HS-5 (cell line): ENCODE results near the gene CYREN.
"Not testable (repeated sequence)": the region's sequence is repeated elsewhere in the genome, so short reads cannot be mapped to it uniquely, and the experiment has no call there.

Source experiments
- DNase-seq: peaks from one replicate; pipeline ENCODE4 v3.0.0-alpha.2; 2012; ENCODE audit warnings: low read depth

The CYREN gene

DNA sequence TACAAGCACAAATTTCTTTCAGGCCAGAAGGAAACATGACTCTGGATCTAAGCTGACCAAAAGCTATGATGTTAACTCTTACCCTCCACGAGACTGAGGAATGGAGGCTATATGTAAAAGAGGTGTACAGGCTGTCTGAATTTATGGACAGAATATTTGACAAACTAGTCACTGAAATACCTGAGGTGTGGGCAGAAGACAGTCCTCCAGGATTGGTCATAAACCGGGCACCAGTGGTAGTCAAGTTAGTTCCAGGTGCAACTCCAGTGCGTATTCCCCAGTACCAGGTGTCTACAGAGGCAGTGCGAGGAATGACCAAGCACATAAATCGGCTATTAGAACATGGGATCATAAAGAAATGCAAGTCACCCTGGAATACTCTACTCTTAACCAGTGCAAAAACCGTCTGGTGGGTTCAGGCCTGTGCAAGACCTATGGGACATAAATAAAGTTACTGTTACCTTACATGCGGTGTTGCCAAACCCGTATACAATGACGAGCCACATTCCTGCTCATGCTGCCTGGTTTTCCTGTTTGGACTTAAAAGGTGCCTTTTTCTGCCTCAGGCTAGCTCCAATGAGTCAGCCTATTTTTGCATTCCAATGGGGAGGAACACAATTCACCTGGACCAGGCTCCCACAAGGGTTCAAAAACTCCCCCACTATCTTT lies 6.7 kb upstream of the CYREN start:
- DNase-seq: no peak

DNA sequence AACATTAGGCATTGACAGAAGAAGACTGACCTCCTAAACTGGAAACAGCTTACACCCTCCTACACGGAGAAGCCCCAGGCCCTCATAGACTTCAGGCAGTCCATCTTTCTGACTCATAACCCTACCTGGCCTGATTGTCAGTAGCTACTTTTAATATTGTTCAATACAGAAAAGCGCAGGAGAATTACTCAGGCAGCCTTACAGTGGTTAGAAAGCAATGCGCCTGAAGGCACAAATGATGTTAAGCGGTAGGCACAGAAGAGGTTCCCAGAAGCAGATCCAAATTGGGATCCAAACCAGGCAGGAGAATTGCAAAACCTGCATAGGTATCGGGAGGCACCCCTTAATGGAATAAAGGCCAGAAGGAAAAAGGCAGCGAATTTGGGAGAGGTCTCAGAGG lies 5.4 kb upstream of the CYREN start:
- DNase-seq: no peak

DNA sequence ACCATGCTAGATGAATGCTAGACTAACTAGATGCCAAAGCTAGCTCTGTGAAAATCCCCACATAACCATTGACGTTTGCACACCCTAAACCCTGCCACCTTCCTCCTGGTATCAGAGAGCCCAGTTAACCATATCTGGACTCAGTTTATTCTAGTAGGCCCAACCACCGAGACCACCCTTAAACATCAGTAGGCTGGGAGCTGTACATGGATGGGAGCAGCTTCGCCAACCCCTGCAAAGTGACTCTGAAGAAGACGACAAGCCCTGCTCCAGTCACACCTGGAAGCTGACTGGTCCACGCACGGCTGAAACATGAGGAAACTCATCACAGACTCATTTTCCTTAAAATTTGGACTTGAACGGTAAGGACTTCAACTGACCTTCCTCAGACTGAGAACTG lies 4.4 kb upstream of the CYREN start:
- no peak for DNase-seq

DNA sequence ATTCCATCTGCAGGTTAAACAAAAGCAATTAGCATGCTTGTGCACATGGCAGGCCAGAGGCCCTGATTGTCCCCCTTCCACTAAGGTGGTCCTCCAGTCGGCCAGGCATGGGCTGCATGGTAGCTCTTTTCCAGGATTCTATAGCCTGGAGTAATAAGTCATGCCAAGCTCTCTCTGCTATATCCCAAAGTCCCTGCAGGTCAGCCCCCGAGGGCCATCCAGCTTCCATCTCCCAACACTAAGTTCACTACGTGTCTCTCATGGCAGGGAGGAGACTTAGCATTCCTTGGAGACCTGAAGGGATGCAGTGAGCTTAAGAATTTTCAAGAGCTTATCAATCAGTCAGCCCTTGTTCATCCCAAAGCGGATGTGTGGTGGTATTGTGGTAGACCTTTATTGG lies 3.4 kb upstream of the CYREN start:
- not testable (repeated sequence) for DNase-seq

DNA sequence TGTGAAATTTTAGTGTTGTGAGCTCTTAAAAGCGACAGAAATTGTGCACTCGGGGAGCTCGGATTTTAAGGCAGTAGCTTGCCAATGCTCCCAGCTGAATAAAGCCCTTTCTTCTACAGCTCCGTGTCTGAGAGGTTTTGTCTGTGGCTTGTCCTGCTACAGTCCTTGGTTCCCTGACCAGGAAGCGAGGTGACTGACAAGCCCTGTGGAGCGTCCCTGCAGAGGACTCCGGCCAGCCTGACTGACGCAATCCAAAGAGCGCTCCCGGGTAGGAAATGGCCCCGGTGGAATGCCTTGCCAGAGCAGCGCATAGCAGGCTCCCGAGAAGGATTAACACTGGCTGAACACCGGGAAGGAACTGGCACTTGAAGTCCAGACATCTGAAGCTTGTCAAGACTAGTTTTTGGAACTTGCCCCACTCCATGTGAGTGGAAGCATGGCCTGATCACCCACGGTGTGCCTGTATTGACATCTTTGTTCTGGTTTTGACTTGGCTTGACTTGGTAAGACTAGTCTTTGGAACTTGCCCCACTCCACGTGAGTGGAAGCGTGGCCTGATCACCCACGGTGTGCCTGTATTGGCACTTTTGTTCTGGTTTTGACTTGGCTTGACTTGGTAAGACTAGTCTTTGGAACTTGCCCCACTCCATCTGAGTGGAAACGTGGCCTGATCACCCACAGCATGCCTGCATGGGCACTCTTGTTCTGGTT lies 1.2 kb upstream of the CYREN start:
- DNase-seq: not testable (repeated sequence)

DNA sequence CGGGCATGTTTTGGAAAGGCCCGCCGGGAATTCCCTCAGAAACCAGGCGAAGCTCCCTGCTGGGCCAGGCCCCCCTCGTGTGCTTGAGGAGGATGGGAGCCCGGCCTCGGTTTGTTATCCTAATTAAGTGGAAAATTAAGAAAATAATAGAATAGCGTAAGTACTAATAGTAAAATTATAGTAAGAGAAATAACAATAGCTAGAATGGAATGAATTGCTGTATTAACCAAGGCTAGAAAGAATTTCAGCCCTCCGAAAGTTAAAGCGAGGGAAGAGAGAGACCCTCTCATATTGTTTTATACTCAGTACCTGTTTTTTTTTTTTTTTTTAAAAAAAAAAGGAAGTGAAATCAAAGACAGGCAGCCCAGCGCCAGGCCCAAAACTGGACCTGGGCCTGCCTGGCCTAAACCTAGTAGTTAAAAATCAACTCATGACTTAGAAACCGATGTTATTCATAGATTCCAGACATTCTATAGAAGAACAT lies 533 bp upstream of the CYREN start:
- not testable (repeated sequence) for DNase-seq

DNA sequence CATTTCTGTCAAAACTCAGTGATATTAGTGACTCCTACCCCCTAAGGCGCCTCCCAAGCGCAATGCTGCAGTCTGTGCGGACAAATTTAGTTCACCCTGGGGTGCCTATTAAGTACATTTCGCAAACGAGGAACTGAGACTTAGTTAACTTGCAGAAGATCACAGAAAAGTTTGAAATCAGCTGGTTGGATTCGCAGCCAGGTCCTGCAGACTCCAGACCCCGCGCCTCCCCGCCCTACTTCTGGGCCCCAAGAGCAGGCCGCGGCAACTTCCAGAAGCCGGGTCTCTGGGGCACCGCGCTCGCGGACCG lies 588 bp downstream of the CYREN start:
- DNase-seq: no peak

DNA sequence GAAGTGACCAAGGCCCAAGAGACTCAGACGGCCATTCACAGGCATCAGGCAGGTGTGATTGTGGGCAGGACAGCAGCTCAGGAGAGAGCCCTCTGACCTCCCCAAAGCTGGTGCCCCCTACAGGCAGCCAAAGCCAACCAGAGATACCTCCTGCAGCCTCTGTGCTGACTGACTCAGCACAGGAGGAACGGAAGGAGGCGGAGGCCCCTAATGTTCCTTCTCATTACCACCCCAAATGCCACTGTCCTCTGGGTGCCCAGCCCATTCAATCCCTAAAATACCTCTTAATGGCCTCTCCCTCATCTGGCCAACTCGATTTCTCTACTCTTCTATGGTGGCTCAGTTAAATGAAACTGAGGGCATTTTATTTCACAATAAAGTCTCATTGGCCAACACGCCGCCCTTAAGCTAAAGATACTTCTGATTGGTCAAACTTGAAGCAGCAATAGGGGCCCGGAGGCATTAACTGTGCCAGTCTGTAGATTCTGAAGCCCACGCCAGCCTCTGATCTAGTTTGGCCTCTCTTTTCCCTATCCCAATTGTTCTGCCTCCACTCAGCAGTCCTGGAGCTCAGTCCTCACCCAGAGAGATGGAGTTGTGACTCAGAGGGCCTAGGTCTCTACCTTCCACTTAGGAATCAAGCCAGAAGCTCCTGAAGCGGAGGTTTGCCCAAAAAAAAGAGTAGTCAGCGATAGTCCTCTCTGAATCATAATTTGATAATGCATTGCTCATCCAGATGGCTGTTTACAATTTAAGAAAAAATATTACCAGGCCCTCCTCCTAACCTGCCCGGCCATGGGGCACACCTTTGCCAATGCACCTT lies 1.2 kb downstream of the CYREN start:
- DNase-seq: peak; percentile 37

DNA sequence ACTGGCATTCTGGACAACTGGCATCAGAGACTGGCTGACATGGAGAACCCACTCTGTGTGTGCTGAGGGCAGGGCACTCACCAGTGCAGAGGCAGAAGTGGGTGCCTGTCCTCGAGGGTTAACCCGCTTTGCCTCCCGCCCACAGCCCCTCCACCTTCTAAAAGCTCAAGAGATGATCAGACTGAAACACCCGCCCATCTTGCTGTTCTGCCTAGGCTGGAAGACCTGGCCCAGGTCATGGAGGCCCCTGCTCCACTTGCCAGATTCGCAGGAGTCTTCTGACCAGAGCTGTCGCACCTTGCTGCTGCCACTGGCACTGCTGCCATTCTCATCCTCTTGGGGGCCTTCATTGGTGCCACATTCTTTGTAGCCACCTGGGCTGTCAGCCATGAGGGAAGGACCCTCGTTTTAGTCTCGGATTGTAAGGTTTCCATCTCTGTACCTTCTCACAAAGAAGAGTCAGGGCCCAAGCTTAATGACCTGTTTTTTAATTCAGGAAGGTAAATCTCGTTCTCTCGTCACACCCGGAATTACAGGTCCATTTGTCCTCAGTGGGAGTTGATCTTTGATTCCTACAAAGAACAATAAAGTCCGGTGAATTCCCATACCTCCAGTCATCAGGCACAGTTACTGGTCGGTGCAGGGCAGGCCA lies 1.9 kb downstream of the CYREN start:
- DNase-seq: no peak

DNA sequence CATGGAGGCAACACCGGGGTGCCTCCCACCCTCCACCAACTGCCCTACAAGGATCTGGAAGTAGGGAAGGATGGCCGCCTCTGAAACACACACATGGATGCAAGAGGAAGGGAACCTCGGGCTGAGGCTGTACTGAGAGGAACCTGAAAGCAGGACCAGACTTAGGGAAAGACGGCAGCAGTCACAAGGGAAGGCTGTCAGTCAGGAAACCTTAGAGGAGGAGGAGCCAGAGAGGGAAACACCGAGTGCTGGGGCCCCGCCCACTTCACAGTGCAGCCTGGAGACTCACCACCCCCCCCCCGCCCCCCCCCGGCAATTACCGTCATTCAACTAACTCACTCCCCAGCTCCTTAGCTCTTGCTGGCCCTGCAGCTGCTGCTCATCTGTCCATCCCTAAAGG lies 2.5 kb downstream of the CYREN start:
- no peak for DNase-seq

DNA sequence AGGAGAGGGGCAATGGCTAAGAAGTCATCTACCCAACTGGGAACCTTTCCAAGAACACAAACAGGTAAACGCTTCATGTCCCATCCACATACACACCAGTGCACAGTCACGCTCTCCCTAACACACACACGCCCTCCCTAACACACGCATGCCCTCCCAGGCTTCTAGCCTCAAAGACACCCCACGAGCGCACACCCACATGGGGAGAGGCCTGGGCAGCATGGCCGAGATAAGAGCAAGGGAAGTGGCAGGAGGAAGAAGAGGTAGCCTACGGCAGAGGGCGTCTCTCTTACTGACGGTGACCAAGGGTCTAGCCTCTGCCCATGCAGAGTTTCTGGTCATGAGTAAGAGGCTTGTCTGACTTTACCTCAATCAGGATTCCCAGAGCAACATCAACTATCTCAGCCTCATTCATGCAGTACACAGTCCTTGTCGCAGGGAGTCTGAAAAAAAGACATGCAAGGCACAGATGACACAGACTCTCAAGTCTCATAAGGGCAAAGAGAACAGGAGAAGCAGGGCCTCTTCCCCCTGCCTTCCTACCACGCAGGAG lies 3.1 kb downstream of the CYREN start:
- no peak for DNase-seq

DNA sequence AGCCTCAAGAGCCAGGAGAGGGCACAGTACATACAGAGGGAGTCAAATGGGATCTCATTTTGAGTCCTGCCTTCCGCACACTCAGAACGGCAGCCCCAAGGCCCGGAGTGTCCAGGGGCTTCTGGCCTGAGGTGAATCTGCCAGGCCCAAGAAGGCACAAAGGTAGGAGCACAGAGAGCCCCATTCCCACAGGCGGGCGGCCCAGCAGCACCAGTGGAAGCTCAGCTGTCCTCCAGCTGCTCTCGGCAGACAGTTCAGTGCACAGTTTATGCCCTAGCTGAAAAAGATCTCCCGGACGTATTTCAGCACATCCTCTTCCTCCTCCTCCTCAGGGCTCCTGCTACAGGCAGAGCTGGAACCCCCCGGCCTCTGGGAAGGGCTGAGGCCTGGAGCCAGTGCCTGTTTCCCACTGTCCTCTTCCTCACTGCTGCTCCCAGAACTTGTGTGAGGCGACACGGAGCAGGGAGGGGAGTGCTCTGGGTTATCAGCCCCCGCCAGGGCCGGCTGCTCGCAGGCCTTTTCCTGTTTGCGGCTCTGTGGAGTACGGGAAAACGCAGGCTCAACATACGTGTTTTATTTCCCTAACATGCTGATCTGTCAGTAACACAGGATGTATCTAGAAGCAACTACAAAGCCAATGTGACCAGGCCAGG lies 4.0 kb downstream of the CYREN start:
- DNase-seq: no peak

DNA sequence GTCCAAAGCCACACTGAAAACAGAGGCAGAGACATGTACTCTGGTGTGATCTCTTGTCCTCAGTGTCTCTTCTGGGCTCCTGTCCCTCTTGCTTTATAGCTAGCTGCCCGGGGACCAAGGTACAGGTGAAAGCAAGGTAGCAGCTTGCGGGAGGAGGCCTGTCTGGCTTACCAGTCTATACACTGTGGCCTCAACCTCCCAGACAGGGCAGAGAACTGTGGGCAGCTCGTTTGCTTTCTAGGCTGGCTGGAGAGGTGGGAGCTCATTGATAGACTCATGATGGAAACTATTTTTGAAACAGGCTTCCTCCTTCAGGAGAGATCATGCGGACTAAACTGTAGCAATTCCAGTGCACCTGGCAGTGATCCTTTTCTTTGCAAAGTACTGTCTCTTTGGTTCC lies 4.6 kb downstream of the CYREN start:
- no peak for DNase-seq

DNA sequence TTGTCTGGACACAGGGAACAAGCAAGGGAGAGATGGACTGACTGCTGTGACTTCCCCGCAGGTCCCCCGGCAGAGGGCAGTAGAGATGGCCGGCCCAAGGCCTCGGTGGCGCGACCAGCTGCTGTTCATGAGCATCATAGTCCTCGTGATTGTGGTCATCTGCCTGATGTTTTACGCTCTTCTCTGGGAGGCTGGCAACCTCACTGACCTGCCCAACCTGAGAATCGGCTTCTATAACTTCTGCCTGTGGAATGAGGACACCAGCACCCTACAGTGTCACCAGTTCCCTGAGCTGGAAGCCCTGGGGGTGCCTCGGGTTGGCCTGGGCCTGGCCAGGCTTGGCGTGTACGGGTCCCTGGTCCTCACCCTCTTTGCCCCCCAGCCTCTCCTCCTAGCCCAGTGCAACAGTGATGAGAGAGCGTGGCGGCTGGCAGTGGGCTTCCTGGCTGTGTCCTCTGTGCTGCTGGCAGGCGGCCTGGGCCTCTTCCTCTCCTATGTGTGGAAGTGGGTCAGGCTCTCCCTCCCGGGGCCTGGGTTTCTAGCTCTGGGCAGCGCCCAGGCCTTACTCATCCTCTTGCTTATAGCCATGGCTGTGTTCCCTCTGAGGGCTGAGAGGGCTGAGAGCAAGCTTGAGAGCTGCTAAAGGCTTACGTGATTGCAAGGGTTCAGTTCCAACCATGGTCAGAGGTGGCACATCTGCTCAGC lies 6.0 kb downstream of the CYREN start:
- no peak for DNase-seq

DNA sequence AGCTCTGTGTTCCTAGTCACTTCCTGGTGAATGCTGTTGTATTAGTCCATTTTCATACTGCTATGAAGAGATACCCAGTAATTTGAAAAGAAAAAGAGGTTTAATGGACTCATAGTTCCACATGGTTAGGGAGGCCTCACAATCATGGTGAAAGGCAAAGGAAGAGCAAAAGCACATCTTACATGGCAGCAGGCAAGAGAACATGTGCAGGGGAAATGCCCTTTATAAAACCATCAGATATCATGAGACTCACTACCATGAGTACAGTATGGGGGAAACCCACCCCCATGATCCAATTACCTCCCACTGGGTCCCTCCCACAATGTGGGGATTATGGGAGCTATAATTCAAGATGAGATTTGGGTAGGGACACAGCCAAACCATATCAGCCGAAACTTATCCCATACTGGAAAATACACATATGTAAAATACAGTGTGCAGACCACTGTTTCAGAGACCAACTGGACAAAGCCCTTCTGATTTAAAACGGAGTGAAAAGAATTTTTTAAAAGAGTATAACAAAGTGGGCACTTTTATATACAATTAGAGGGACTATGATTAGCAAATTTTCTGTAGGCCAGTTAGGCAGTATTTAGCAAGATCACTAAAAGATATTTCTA lies 8.0 kb downstream of the CYREN start:
- no peak for DNase-seq

DNA sequence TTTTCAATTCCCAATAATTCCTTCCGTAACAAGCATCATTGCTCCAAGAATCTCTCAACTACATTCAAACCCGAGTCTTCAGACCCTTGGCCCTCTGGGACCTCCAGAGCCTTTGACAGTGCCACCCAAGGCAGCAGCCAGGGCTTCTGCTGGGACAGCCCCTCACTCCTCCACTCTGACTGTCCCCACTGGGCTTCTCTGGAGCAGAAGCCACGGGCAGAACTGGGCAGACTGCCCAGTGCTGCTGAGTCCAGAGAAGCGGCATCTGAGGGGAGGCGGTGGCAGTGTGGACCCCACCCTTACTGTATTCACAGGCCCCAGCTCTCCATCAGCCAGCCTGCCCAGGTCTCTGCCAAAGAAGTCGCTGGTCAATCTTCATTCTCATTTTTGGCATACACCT lies 8.8 kb downstream of the CYREN start:
- DNase-seq: no peak

DNA sequence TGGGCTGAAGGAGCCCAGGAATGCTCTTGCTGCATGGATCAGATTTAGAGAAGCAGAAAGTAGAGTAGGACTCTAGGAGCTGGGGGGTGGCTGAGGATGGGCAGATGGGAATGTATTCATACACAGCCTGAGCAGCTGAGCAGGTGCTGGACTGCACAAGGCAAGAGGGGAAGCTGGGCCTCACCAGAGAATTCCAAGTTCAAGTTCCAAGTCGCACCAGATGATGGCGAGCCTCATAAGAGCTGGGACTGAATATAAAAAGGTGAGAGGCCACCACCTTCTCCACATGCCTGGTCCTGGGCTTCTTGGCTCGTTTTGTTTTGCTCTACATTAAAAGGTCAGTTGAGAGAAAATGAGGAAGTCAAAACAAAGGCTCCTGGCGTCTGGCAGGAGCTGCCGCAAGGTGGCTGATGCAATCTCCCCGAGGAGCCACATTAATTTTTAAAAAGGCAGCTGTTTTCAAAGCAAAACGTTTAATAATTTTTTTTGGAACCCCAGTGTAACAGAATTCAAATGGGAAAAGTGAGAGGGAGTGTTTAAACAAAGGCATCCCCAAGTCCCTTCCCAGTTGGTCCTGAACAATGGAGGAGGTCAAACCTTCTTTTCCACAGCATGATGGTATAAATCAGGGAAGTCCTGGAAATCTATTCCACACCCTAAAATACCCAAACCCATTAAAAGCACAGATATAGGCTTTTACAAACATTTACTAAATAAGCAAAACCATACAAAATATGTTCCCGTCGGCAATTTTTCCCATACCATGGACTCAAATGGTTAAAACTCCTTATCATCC lies 9.5 kb downstream of the CYREN start:
- DNase-seq: no peak

DNA sequence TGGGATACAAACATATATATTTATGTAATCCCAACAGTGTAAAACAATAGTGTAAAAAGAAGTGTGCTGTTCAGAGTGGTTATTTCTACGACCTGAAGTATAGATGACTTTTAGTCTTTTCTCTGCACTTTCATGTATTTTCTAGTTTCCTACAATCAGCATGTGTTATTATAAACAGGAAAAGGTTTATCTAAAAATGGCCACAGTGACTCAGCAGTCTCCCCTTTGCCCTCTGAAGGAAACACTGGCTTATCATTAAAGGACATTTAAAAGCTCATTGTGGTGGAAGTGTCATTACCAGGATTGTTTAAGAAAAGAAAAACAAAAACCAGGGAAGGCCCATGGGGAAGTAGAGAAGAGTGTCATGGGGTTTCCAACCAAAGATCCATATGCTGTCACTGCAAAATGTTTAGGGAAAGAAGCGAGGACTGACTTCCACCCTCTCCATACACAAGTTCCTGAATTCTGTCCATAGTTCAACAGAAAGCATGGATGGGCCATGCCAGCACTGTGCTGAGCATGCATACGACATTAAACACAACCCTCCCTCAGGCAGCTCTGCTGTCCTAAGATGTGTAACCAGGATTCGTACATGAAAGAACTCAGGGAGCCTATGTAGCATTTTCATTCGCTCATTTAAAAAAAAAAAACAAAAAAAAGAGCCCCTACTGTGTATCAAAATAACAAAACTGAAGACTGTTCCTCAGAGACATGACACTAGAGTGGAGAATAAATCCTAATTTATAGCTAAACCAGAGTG lies 10.2 kb downstream of the CYREN start:
- DNase-seq: no peak
